Activated T-cell treated with anti-CD3 and anti-CD28 coated beads, Interleukin-2, amount 50 U/mL, for 24 hours (primary cell): ENCODE results near the gene PALD1.
"Not testable (repeated sequence)": the region's sequence is repeated elsewhere in the genome, so short reads cannot be mapped to it uniquely, and the experiment has no call there.

Experiments used
- DNase-seq: peaks from one replicate; pipeline ENCODE4 v3.0.0-alpha.2; 2020
- H3K27ac Mint-ChIP-seq: 2 replicates; pipeline ENCODE4 v1.8.0; 2020; ENCODE audit warnings: mild to moderate bottlenecking, mixed read lengths
- H3K27me3 Mint-ChIP-seq: 2 replicates; pipeline ENCODE4 v1.8.0; 2020; ENCODE audit warnings: mixed read lengths
- H3K36me3 Mint-ChIP-seq: 2 replicates; pipeline ENCODE4 v1.8.0; 2020; ENCODE audit warnings: low read depth, mixed read lengths
- H3K4me1 Mint-ChIP-seq: 2 replicates; pipeline ENCODE4 v1.8.0; 2020; ENCODE audit warnings: low read depth, mixed read lengths
- H3K4me3 Mint-ChIP-seq: 2 replicates; pipeline ENCODE4 v1.8.0; 2020; ENCODE audit warnings: mild to moderate bottlenecking, moderate library complexity, mixed read lengths
- H3K9me3 Mint-ChIP-seq: 2 replicates; pipeline ENCODE4 v1.8.0; 2020; ENCODE audit warnings: mixed read lengths

PALD1 gene

GRCh38 chr10:70578371-70578947 lies 99.9 kb downstream of the PALD1 start:
- no peaks in the 10 kb centered on the region for H3K36me3 Mint-ChIP-seq
- H3K4me3 Mint-ChIP-seq = peak overlapping the region; percentile 61
- peaks cover 3% of the 10 kb centered on the region for H3K9me3 Mint-ChIP-seq
- DNase-seq = peak; percentile 68
- H3K4me1 Mint-ChIP-seq = peaks cover 50% of the 10 kb centered on the region
- H3K27ac Mint-ChIP-seq = peak overlapping the region; percentile 96
- no peaks in the 10 kb centered on the region for H3K27me3 Mint-ChIP-seq

- H3K36me3 Mint-ChIP-seq = no peaks in the 10 kb centered on the region
- peaks cover 50% of the 10 kb centered on the region for H3K4me1 Mint-ChIP-seq
- no peaks in the 10 kb centered on the region for H3K27me3 Mint-ChIP-seq
- H3K9me3 Mint-ChIP-seq = peaks cover 3% of the 10 kb centered on the region
- H3K27ac Mint-ChIP-seq = peak overlapping the region; percentile 96
- no peak for DNase-seq
- peak overlapping the region; percentile 61 for H3K4me3 Mint-ChIP-seq
Measured at GRCh38 chr10:70579234-70580002, 100.9 kb downstream of the PALD1 start.

GRCh38 chr10:70581176-70581575 lies 102.6 kb downstream of the PALD1 start:
- not testable (repeated sequence) for H3K27me3 Mint-ChIP-seq, H3K4me3 Mint-ChIP-seq, H3K27ac Mint-ChIP-seq, H3K9me3 Mint-ChIP-seq, H3K36me3 Mint-ChIP-seq, DNase-seq
- peaks cover 54% of the 10 kb centered on the region for H3K4me1 Mint-ChIP-seq

- H3K27me3 Mint-ChIP-seq = no peaks in the 10 kb centered on the region
- DNase-seq = no peak
- peaks cover 52% of the 10 kb centered on the region for H3K4me1 Mint-ChIP-seq
- no peak overlapping the region for H3K27ac Mint-ChIP-seq
- H3K36me3 Mint-ChIP-seq = no peaks in the 10 kb centered on the region
- H3K4me3 Mint-ChIP-seq = no peak overlapping the region
- H3K9me3 Mint-ChIP-seq = peaks cover 3% of the 10 kb centered on the region
Measured at GRCh38 chr10:70582793-70583668, 104.5 kb downstream of the PALD1 start.

GRCh38 chr10:70583669-70584037 lies 105.1 kb downstream of the PALD1 start:
- peaks cover 2% of the 10 kb centered on the region for H3K27me3 Mint-ChIP-seq
- no peak overlapping the region for H3K27ac Mint-ChIP-seq
- no peaks in the 10 kb centered on the region for H3K36me3 Mint-ChIP-seq
- no peak for DNase-seq
- H3K4me1 Mint-ChIP-seq = peaks cover 50% of the 10 kb centered on the region
- H3K4me3 Mint-ChIP-seq = no peak overlapping the region
- H3K9me3 Mint-ChIP-seq = peaks cover 3% of the 10 kb centered on the region

GRCh38 chr10:70584366-70584765 lies 105.8 kb downstream of the PALD1 start:
- H3K4me1 Mint-ChIP-seq = peaks cover 43% of the 10 kb centered on the region
- no peaks in the 10 kb centered on the region for H3K36me3 Mint-ChIP-seq
- H3K9me3 Mint-ChIP-seq = peaks cover 3% of the 10 kb centered on the region
- no peak overlapping the region for H3K27ac Mint-ChIP-seq
- H3K27me3 Mint-ChIP-seq = peaks cover 7% of the 10 kb centered on the region
- no peak for DNase-seq
- H3K4me3 Mint-ChIP-seq = no peak overlapping the region

DNA sequence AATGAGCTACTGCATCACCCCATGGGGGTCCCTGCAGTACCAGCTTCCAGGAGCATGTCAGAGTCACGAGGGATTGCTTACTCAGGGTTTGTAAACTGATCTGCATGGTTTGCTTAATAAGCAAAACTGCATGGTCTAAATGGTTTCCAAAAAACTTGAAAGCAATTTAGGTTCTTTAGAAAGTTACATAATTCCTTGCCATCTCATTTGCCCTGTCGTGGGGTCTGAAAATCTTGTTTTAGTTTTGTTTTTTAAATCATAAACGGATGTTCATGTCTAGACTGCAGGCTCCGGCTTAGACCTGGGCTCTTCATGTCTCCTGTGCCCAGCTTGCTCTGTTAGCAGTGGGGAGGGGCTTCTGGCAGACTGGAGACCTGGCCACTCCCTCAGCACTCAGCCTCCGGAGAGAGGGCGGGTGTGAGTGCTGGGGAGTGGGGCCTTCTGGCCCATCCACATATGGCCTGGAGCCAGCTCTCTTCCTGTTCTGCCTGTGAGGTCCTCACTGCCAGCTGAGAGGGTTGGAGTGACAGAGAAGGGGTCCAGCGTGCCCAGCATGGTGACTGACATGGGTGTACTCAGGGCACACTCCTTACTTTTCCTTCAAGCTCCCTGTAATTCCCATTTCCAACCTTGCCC lies 106.5 kb downstream of the PALD1 start:
- Mint-ChIP-seq H3K9me3 (no peaks in the 10 kb centered on the region), H3K4me1 (peaks cover 41% of the 10 kb centered on the region), H3K4me3 (no peak overlapping the region), H3K36me3 (no peaks in the 10 kb centered on the region), H3K27ac (no peak overlapping the region), H3K27me3 (peaks cover 11% of the 10 kb centered on the region)
- no peak for DNase-seq

GRCh38 chr10:70585578-70586169 lies 107.1 kb downstream of the PALD1 start:
- Mint-ChIP-seq H3K4me3 (no peak overlapping the region), H3K27ac (no peak overlapping the region), H3K9me3 (no peaks in the 10 kb centered on the region), H3K27me3 (peaks cover 11% of the 10 kb centered on the region), H3K36me3 (no peaks in the 10 kb centered on the region), H3K4me1 (peaks cover 42% of the 10 kb centered on the region)
- DNase-seq = no peak

- H3K9me3 Mint-ChIP-seq = no peaks in the 10 kb centered on the region
- no peak overlapping the region for H3K4me3 Mint-ChIP-seq
- H3K36me3 Mint-ChIP-seq = no peaks in the 10 kb centered on the region
- peak; percentile 25 for DNase-seq
- no peak overlapping the region for H3K27ac Mint-ChIP-seq
- H3K27me3 Mint-ChIP-seq = peaks cover 13% of the 10 kb centered on the region
- peaks cover 44% of the 10 kb centered on the region for H3K4me1 Mint-ChIP-seq
Measured at GRCh38 chr10:70586348-70586930, 107.9 kb downstream of the PALD1 start.

DNA sequence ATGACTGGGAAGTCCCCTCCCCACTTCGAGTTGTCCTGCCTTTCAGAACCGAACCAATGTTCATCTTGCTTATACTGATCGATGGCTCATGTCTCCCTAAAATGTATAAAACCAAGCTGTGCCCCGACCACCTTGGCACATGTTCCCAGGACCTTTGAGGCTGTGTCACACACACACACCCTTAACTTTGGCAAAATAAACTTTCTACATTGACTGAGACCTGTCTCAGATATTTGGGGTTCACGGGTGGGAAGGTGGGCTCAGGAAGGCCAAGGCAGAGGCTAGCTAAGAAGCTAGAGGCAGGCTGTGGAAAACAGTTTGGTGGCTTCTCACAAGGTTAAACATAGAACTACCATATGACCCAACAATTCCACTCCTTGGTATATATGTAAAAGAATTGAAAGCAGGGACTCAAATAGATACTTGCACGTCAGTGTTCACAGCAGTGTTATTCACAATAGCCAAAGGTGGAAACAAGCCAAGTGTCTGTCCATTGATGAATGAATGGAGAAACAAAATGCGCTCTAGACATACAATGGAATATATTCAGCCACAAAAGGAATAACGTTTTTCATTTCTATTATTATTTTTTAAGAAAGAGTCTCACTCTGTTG lies 108.6 kb downstream of the PALD1 start:
- H3K9me3 Mint-ChIP-seq = no peaks in the 10 kb centered on the region
- H3K27ac Mint-ChIP-seq = peak overlapping the region; percentile 84
- no peaks in the 10 kb centered on the region for H3K36me3 Mint-ChIP-seq
- H3K4me1 Mint-ChIP-seq = peaks cover 45% of the 10 kb centered on the region
- H3K4me3 Mint-ChIP-seq = no peak overlapping the region
- peaks cover 13% of the 10 kb centered on the region for H3K27me3 Mint-ChIP-seq
- peak; percentile 22 for DNase-seq

DNA sequence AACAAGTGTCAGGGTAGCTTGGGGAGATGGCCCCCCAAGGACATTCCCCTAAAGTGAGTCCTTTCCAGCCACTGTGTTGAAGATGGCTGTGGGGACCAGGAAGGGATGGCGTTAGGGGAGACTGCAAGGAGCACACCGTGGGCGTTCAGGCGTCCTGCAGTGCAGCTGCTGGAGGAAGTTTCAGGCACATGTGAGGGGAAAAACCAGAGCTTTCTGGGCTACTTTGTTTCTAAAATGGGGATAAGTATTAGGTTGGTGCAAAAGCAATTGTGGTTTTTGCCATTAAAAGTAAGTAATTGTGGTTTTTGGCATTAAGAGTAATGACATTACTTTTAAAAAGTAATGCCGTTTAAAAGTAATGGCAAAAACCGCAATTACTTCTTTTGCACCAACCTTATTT lies 109.7 kb downstream of the PALD1 start:
- Mint-ChIP-seq H3K4me1 (peaks cover 49% of the 10 kb centered on the region), H3K36me3 (no peaks in the 10 kb centered on the region), H3K27me3 (peaks cover 13% of the 10 kb centered on the region), H3K9me3 (no peaks in the 10 kb centered on the region), H3K4me3 (no peak overlapping the region), H3K27ac (no peak overlapping the region)
- no peak for DNase-seq

DNA sequence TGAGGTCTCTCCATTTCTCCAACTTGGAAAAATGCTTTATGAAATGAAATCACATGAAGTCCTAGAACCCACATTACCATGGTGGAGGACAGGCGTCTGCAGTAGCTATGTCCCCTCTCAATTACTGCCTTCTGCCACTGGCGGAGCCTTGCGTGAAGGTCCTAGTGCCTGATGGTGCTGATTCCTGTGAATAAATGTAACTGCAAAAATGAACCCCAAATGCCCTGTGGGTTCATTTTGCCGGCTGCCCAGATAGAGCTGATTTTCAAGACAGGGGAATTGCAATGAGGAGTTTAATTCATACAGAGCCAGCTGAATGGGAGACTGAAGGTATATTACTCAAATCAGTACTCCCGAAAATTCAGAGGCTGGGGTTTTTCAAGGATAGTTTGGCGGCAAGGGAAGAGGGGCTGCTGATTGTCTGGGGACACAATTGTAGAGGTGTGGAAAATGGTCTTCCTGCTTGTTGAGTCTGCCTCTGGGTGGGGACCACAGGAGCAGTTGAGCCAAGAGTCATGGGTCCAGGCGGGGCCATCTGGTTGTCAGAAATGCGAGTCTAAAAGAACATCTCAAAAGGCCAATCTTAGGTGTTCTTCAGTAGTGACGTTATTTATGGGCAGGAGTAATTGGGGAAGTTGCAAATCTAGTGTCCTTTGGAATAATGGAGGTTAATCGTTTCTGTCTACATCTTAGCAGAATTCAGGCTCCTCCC lies 110.4 kb downstream of the PALD1 start:
- DNase-seq = no peak
- Mint-ChIP-seq H3K36me3 (no peaks in the 10 kb centered on the region), H3K4me1 (peaks cover 49% of the 10 kb centered on the region), H3K27me3 (peaks cover 13% of the 10 kb centered on the region), H3K27ac (no peak overlapping the region), H3K9me3 (no peaks in the 10 kb centered on the region), H3K4me3 (no peak overlapping the region)
